ENCODE results near the gene PLOD1.

DNA sequence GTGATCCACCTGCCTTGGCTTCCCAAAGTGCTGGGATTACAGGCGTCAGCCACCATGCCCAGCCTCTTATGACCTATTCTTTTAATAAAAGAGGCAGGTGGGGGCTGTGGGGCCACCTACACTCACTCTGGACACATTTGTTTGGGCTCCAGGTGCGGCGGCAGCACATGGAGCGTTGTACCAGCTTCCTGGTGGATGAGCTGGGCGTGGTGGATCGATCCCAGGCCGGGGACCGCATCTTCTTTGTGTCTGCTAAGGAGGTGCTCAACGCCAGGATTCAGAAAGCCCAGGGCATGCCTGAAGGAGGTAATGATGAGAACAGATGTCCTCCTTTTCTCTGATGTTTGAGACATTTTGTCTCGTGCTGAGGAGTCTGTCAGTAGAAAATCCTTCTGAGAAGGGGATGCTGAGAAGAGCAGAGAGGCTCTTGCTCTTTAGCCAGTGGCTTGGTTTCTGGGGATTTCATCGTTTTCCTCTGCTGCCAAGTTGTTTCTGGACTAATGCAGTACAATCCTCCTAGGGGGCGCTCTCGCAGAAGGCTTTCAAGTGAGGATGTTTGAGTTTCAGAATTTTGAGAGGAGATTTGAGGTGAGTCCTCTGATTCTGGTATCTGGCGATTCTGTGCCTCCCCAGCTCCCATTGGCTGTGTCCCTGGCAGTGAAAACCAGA is 66.9 kb downstream of the PLOD1 start:
- TF ChIP-seq, protein P1, sequence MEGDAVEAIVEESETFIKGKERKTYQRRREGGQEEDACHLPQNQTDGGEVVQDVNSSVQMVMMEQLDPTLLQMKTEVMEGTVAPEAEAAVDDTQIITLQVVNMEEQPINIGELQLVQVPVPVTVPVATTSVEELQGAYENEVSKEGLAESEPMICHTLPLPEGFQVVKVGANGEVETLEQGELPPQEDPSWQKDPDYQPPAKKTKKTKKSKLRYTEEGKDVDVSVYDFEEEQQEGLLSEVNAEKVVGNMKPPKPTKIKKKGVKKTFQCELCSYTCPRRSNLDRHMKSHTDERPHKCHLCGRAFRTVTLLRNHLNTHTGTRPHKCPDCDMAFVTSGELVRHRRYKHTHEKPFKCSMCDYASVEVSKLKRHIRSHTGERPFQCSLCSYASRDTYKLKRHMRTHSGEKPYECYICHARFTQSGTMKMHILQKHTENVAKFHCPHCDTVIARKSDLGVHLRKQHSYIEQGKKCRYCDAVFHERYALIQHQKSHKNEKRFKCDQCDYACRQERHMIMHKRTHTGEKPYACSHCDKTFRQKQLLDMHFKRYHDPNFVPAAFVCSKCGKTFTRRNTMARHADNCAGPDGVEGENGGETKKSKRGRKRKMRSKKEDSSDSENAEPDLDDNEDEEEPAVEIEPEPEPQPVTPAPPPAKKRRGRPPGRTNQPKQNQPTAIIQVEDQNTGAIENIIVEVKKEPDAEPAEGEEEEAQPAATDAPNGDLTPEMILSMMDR (IDR thresholded peaks at IDR 0.05; ENCODE audit: poor library complexity, severe bottlenecking), result peak; percentile 30
- TF ChIP-seq POLR2AphosphoS5 (IDR thresholded peaks at IDR 0.05) (no peak), EZH2 (IDR thresholded peaks at IDR 0.05; ENCODE audit: borderline replicate concordance, insufficient read depth, low read length, poor library complexity, severe bottlenecking) (no peak), EP300 (conservative IDR thresholded peaks at IDR 0.05; ENCODE audit: poor library complexity, severe bottlenecking) (no peak), TAF1 (IDR thresholded peaks at IDR 0.05; ENCODE audit: low read depth) (no peak), MXI1 (conservative IDR thresholded peaks at IDR 0.05; ENCODE audit: poor library complexity, severe bottlenecking) (no peak), RAD21 (conservative IDR thresholded peaks at IDR 0.05) (no peak), SMC3 (conservative IDR thresholded peaks at IDR 0.05; ENCODE audit: poor library complexity) (no peak)
- TF ChIP-seq, protein P2, sequence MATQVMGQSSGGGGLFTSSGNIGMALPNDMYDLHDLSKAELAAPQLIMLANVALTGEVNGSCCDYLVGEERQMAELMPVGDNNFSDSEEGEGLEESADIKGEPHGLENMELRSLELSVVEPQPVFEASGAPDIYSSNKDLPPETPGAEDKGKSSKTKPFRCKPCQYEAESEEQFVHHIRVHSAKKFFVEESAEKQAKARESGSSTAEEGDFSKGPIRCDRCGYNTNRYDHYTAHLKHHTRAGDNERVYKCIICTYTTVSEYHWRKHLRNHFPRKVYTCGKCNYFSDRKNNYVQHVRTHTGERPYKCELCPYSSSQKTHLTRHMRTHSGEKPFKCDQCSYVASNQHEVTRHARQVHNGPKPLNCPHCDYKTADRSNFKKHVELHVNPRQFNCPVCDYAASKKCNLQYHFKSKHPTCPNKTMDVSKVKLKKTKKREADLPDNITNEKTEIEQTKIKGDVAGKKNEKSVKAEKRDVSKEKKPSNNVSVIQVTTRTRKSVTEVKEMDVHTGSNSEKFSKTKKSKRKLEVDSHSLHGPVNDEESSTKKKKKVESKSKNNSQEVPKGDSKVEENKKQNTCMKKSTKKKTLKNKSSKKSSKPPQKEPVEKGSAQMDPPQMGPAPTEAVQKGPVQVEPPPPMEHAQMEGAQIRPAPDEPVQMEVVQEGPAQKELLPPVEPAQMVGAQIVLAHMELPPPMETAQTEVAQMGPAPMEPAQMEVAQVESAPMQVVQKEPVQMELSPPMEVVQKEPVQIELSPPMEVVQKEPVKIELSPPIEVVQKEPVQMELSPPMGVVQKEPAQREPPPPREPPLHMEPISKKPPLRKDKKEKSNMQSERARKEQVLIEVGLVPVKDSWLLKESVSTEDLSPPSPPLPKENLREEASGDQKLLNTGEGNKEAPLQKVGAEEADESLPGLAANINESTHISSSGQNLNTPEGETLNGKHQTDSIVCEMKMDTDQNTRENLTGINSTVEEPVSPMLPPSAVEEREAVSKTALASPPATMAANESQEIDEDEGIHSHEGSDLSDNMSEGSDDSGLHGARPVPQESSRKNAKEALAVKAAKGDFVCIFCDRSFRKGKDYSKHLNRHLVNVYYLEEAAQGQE (IDR thresholded peaks at IDR 0.05; ENCODE audit: borderline replicate concordance), result no peak
